ENCODE measurements around the gene GJA4. TPM values are rescaled to one million over a fixed set of nuclear protein-coding genes. Genes with fewer than 3 reads are reported as not detected.
"Not testable (repeated sequence)": the region's sequence is repeated elsewhere in the genome, so short reads cannot be mapped to it uniquely, and the experiment has no call there.

Gene GJA4
- total RNA-seq, 2 donors from 2014 or later, result 3.8 to 15.9 TPM

- Histone ChIP-seq H3K9me3 (no peaks in the 10 kb centered on the region), H3K4me3 (no peak overlapping the region), H3K36me3 (no peaks in the 10 kb centered on the region), H3K27ac (no peak overlapping the region), H3K4me1 (replicated peaks) (no peaks in the 10 kb centered on the region), H3K27me3 (replicated peaks; ENCODE audit: insufficient read depth) (no peaks in the 10 kb centered on the region)
- DNase-seq (ENCODE audit: low spot score), result no peak
- no peak for TF ChIP-seq CTCF (IDR thresholded peaks at IDR 0.05)
- no peak for TF ChIP-seq POLR2A (IDR thresholded peaks at IDR 0.05)
- no peak for TF ChIP-seq POLR2AphosphoS5 (IDR thresholded peaks at IDR 0.05)
- 47% methylated on average over 8 of the region's 8 CpGs for WGBS
- intact Hi-C loops (cut with DNase I), result no loop called here
These were observed 29.5 kb upstream of the GJA4 start for GRCh38 chr1:34763142-34763781.

GRCh38 chr1:34768856-34769255 is 23.9 kb upstream of the GJA4 start:
- Histone ChIP-seq H3K36me3 (no peaks in the 10 kb centered on the region), H3K4me1 (replicated peaks) (no peaks in the 10 kb centered on the region), H3K27me3 (replicated peaks; ENCODE audit: insufficient read depth) (no peaks in the 10 kb centered on the region), H3K9me3 (no peaks in the 10 kb centered on the region), H3K4me3 (no peak overlapping the region), H3K27ac (no peak overlapping the region)
- DNase-seq (ENCODE audit: low spot score), result no peak
- TF ChIP-seq POLR2AphosphoS5 (IDR thresholded peaks at IDR 0.05) (no peak), POLR2A (IDR thresholded peaks at IDR 0.05) (no peak), CTCF (IDR thresholded peaks at IDR 0.05) (no peak)
- 90% methylated on average over 3 of the region's 3 CpGs for whole genome bisulfite sequencing
- intact Hi-C loops (cut with DNase I), result no loop called here

- Histone ChIP-seq H3K4me1 (replicated peaks) (no peaks in the 10 kb centered on the region), H3K27ac (no peak overlapping the region), H3K27me3 (replicated peaks; ENCODE audit: insufficient read depth) (no peaks in the 10 kb centered on the region), H3K36me3 (no peaks in the 10 kb centered on the region), H3K9me3 (no peaks in the 10 kb centered on the region), H3K4me3 (no peak overlapping the region)
- TF ChIP-seq CTCF (IDR thresholded peaks at IDR 0.05) (no peak), POLR2AphosphoS5 (IDR thresholded peaks at IDR 0.05) (no peak), POLR2A (IDR thresholded peaks at IDR 0.05) (no peak)
- intact Hi-C loops (cut with DNase I), result no loop called here
- 64% methylated on average over 5 of the region's 5 CpGs for WGBS
- no peak for DNase-seq (ENCODE audit: low spot score)
These were observed 21.8 kb upstream of the GJA4 start for GRCh38 chr1:34770891-34771504.

GRCh38 chr1:34771573-34772371 is 21.0 kb upstream of the GJA4 start:
- Histone ChIP-seq H3K27ac (no peak overlapping the region), H3K4me1 (replicated peaks) (no peaks in the 10 kb centered on the region), H3K27me3 (replicated peaks; ENCODE audit: insufficient read depth) (no peaks in the 10 kb centered on the region), H3K9me3 (no peaks in the 10 kb centered on the region), H3K36me3 (no peaks in the 10 kb centered on the region), H3K4me3 (no peak overlapping the region)
- 87% methylated on average over 16 of the region's 16 CpGs for WGBS
- intact Hi-C loops (cut with DNase I), result no loop called here
- TF ChIP-seq POLR2AphosphoS5 (IDR thresholded peaks at IDR 0.05) (no peak), POLR2A (IDR thresholded peaks at IDR 0.05) (no peak), CTCF (IDR thresholded peaks at IDR 0.05) (no peak)
- DNase-seq (ENCODE audit: low spot score), result no peak

DNA sequence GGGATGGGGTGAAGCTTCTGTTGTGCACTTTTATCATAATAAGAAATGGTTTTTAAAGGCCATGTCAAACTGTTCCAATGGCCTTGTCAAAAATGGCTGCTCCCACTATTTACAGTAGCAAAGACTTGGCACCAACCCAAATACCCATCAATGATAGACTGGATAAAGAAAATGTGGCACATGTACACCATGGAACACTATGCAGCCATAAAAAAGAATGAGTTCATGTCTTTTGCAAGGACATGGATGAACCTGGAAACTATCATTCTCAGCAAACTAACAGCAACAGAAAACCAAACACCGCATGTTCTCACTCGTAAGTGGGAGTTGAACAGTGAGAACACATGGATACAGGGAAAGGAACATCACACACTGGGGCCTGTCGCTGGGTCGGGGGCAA is 19.7 kb upstream of the GJA4 start:
- intact Hi-C loops (cut with DNase I); H3K27me3 ChIP-seq (replicated peaks; ENCODE audit: insufficient read depth); H3K27ac ChIP-seq; H3K36me3 ChIP-seq; H3K9me3 ChIP-seq; H3K4me3 ChIP-seq; DNase-seq (ENCODE audit: low spot score); H3K4me1 ChIP-seq (replicated peaks): not testable (repeated sequence)
- WGBS, result 95% methylated on average over 4 of the region's 4 CpGs
